Upper lobe of right lung (tissue), 1 donor: ENCODE data around the gene PRKCE. TPM values are rescaled to one million over a fixed set of nuclear protein-coding genes. Genes with fewer than 3 reads are reported as not detected.

Experiments used
- ATAC-seq: fragments of 200-7000 bp; cut with Tn5 transposase; one replicate; pipeline ENCODE4 v1.9.1; 2020; ENCODE audit warnings: mild to moderate bottlenecking, moderate library complexity
- DNase-seq: peaks from one replicate; pipeline ENCODE4 v3.0.0-alpha.2; 2020
- H3K27ac ChIP-seq: fragments of 200-600 bp; one replicate; pipeline ENCODE4 v1.8.0; 2022
- H3K27me3 ChIP-seq: fragments of 200-600 bp; one replicate; pipeline ENCODE4 v1.8.0; 2022; ENCODE audit warnings: mild to moderate bottlenecking
- H3K36me3 ChIP-seq: fragments of 200-600 bp; one replicate; pipeline ENCODE4 v1.8.0; 2022
- H3K4me1 ChIP-seq: fragments of 200-600 bp; one replicate; pipeline ENCODE4 v1.8.0; 2022
- H3K4me3 ChIP-seq: fragments of 200-600 bp; one replicate; pipeline ENCODE4 v1.8.0; 2022; ENCODE audit warnings: mild to moderate bottlenecking
- H3K9me3 ChIP-seq: fragments of 200-600 bp; one replicate; pipeline ENCODE4 v1.8.0; 2022
- intact Hi-C: fragments of 100-400 bp; cut with DNase I; formaldehyde crosslinking; loops from one replicate; pipeline ENCODE4 v1.11.0; 2022
- total RNA-seq: library from RNA; stranded (reverse); fragmentation: NEBNext Ultra II Directional; extraction: Animal tissue kit (Norgen Biotek cat#: 25700); gene quantifications from one replicate; pipeline ENCODE4 v1.2.1, GENCODE V29; 2021
- TF ChIP-seq, protein P1 (sequence below): fragments of 200-600 bp; IDR thresholded peaks from one replicate; pipeline ENCODE4 v1.8.0; 2022; ENCODE audit warnings: antibody characterized with exemption
- donor health status: DM: no; HTN: yes; CAD: no; lungs with severe emphysema.

PRKCE gene
- total RNA-seq, 1 donor from 2014 or later: 65.6 TPM

DNA sequence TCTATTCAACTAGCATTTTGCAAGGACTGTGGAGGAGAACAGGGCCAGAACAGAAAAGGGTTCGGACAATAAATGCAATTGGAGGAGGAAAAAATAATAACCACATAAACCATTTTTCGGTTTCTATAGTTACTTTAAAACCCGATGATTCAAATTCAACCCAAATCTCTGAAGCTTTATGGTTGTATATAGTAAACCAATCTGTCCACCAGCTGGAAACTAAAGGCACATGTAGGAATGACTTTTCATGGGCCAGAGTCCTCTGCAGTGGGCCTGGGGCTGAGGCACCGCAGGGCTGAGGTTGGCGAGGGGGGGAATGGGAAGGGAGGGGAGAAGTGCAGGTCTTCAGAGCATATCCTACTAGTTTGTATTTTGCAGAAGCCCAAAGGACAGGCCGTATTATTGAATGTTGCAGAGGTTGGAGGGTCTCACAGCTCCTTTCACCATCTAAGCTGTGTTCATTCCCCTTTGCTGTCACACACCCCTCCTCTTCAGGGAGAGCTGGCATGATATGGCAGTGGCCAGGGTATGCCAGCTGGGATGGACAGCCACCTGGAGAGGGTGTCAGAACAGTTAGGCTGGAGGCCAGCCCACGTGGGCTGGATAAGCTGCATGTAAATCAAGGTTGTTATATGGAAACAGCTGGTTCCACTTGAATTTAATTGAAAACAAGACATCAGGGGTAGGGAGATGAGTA, 267.1 kb downstream of the PRKCE start:
- Histone ChIP-seq H3K9me3 (no peaks in the 10 kb centered on the region), H3K36me3 (no peaks in the 10 kb centered on the region), H3K4me1 (peaks cover 14% of the 10 kb centered on the region), H3K27me3 (no peaks in the 10 kb centered on the region), H3K4me3 (no peak overlapping the region), H3K27ac (no peak overlapping the region)
- TF ChIP-seq, protein P1, sequence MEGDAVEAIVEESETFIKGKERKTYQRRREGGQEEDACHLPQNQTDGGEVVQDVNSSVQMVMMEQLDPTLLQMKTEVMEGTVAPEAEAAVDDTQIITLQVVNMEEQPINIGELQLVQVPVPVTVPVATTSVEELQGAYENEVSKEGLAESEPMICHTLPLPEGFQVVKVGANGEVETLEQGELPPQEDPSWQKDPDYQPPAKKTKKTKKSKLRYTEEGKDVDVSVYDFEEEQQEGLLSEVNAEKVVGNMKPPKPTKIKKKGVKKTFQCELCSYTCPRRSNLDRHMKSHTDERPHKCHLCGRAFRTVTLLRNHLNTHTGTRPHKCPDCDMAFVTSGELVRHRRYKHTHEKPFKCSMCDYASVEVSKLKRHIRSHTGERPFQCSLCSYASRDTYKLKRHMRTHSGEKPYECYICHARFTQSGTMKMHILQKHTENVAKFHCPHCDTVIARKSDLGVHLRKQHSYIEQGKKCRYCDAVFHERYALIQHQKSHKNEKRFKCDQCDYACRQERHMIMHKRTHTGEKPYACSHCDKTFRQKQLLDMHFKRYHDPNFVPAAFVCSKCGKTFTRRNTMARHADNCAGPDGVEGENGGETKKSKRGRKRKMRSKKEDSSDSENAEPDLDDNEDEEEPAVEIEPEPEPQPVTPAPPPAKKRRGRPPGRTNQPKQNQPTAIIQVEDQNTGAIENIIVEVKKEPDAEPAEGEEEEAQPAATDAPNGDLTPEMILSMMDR: no peak
- ATAC-seq (no peak), DNase-seq (no peak)
- intact Hi-C loops: no loop called here

DNA sequence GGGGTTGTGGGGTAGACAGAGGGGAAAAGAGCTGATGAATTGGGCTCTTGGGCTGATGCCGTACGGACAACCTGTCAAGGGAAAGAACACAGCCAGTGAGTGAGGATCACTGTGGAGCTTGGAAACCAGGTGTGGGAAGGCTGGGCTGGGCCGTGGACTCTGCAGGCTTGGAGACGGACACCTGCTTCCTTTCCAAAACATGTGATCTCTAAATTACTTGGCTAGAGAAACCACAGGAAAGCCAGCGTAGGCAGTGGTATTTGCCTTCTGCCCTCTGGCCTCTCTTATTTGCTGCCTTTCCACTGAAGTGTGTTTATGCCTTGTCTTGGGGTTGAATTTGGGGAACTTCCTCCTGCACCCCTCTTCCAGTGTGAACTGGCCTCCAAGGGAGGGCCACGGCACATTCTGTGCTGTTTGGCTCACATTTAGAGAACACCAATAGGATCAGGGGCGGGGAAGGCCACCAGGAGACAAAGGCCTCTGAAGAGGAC, 267.7 kb downstream of the PRKCE start:
- intact Hi-C loops: no loop called here
- no peak overlapping the region for H3K4me3 ChIP-seq
- H3K4me1 ChIP-seq: peaks cover 14% of the 10 kb centered on the region
- TF ChIP-seq, protein P1: no peak
- no peaks in the 10 kb centered on the region for H3K27me3 ChIP-seq
- H3K36me3 ChIP-seq: no peaks in the 10 kb centered on the region
- no peak overlapping the region for H3K27ac ChIP-seq
- no peak for DNase-seq
- ATAC-seq: peak; percentile 71
- H3K9me3 ChIP-seq: no peaks in the 10 kb centered on the region

DNA sequence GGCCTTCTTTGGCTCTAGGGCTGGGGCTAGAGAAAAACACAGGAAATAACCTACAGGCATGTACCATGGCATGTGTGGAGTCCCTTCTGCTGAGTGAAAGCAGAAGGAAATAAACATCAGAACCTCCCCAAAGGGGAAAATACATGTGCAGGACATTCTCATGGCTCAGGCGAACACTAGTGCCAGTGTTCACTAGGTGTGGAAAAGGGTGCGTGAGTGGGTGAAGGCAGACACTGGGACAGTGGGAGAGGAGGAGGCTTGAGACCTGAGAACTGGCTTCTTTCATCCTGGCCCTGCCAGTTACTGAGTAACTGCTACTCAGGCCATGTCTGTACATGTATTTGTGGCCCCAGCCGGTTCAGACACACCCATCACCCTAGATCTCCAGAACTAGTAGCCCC, 268.2 kb downstream of the PRKCE start:
- TF ChIP-seq, protein P1: no peak

DNA sequence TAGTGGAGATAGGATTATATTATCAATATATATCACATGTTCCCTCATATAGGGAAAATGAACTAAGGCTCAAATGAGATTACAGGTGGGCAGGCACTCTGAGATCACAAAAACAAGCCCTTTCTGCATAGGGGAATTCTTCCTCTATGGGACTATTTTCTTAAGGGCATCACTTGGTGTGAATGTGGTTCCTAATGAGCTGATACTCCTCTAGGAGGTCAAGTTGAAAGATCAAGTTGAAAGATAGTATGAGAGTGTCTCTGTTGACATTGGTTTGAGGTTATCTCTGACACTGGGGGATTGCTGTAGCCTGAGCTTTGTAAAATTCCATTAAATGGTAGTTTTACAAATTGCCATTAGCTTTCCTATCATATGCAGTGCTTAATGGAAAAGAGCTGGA, 270.4 kb downstream of the PRKCE start:
- H3K9me3 ChIP-seq: no peaks in the 10 kb centered on the region
- ATAC-seq: no peak

More for the DNA sequence above, 268.2 kb downstream of the PRKCE start:
- Histone ChIP-seq H3K4me1 (peaks cover 19% of the 10 kb centered on the region), H3K9me3 (no peaks in the 10 kb centered on the region), H3K36me3 (no peaks in the 10 kb centered on the region), H3K27me3 (no peaks in the 10 kb centered on the region), H3K4me3 (no peak overlapping the region), H3K27ac (no peak overlapping the region)
- DNase-seq (no peak), ATAC-seq (no peak)
- intact Hi-C loops: no loop called here

DNA sequence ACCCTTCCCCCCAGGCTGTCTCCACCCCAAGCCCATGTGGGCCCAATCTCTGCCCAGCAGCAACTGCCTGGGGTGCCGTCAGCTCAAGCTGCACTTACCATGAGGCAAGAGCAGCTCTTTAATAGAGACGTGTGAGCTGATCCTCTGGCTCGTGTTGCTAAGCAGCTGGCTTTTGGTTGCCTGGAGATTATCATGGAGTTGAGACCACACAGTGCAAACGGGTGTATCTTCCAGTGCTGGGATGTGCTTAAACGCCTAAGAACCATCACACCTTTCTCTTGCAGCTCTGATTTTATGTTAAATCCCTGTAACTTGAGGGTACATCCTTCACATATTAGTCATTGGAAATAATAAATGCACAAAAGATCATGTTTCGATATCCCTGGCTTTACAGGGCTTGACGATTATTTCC, 271.1 kb downstream of the PRKCE start:
- H3K9me3 ChIP-seq: no peaks in the 10 kb centered on the region
- peaks cover 27% of the 10 kb centered on the region for H3K4me1 ChIP-seq
- DNase-seq (no peak), ATAC-seq (peak; percentile 5)
- intact Hi-C loops: no loop called here
- TF ChIP-seq, protein P1: no peak
- H3K36me3 ChIP-seq: no peaks in the 10 kb centered on the region
- no peaks in the 10 kb centered on the region for H3K27me3 ChIP-seq
- H3K4me3 ChIP-seq: no peak overlapping the region
- H3K27ac ChIP-seq: no peak overlapping the region

More for the DNA sequence above, 270.4 kb downstream of the PRKCE start:
- Histone ChIP-seq H3K27ac (no peak overlapping the region), H3K4me1 (peaks cover 27% of the 10 kb centered on the region), H3K27me3 (no peaks in the 10 kb centered on the region), H3K4me3 (no peak overlapping the region), H3K36me3 (no peaks in the 10 kb centered on the region)
- no peak for DNase-seq
- TF ChIP-seq, protein P1: no peak
- intact Hi-C loops: no loop called here
